HepG2 (cell line): ENCODE measurements around the gene PLD3. TPM values are rescaled to one million over a fixed set of nuclear protein-coding genes. Genes with fewer than 3 reads are reported as not detected.

Experiments
- ASH2L ChIP-seq: fragments of 300-600, 200-600 bp; sonication (generic); IDR thresholded peaks from 2 replicates; pipeline ENCODE4 v1.7.0; 2017; ENCODE audit warnings: low read depth, mild to moderate bottlenecking, moderate library complexity, mixed read lengths, low read length; ENCODE audit not compliant: insufficient read length
- ELF3 ChIP-seq: IDR thresholded peaks from 2 replicates; pipeline ENCODE4 v1.6.1; 2016; ENCODE audit warnings: missing genetic modification reagents, missing compliant biosample characterization
- FOSL1 ChIP-seq: sonication (generic); formaldehyde crosslinking; IDR thresholded peaks from 2 replicates; pipeline ENCODE4 v1.9.0; 2021; ENCODE audit warnings: missing genetic modification reagents, borderline replicate concordance
- HNRNPH1 ChIP-seq: fragments of 200-400 bp; formaldehyde crosslinking; optimal IDR thresholded peaks from 2 replicates; pipeline ENCODE3; 2017; ENCODE audit warnings: mild to moderate bottlenecking, low read depth, low read length
- JDP2 ChIP-seq: sonication (generic); formaldehyde crosslinking; IDR thresholded peaks from 2 replicates; pipeline ENCODE4 v1.8.1; 2022; ENCODE audit warnings: missing genetic modification reagents, borderline replicate concordance
- SRSF9 ChIP-seq: fragments of 200-400 bp; formaldehyde crosslinking; IDR thresholded peaks from 2 replicates; pipeline ENCODE4 v1.6.1; 2018; ENCODE audit warnings: borderline replicate concordance, mild to moderate bottlenecking, low read depth, low read length; ENCODE audit not compliant: insufficient read depth, poor library complexity, severe bottlenecking
- TBP ChIP-seq: sonication (generic); formaldehyde crosslinking; IDR thresholded peaks from 2 replicates; pipeline ENCODE4 v1.5.0; 2020; ENCODE audit warnings: missing genetic modification reagents
- ZNF24 ChIP-seq: fragments of 450-650 bp; IDR thresholded peaks from 2 replicates; pipeline ENCODE4 v1.6.1; 2017; ENCODE audit warnings: antibody characterized with exemption, mild to moderate bottlenecking
- ZNF263 ChIP-seq: sonication (generic); formaldehyde crosslinking; IDR thresholded peaks from 2 replicates; pipeline ENCODE4 v1.4.0; 2020; ENCODE audit warnings: missing genetic modification reagents
- ZNF484 ChIP-seq: sonication (generic); formaldehyde crosslinking; IDR thresholded peaks from 2 replicates; pipeline ENCODE4 v1.5.1; 2020; ENCODE audit warnings: mild to moderate bottlenecking, low read depth, missing genetic modification reagents, borderline replicate concordance
- ZSCAN20 ChIP-seq: sonication (generic); formaldehyde crosslinking; IDR thresholded peaks from 2 replicates; pipeline ENCODE4 v1.4.0; 2020; ENCODE audit warnings: missing genetic modification reagents, mild to moderate bottlenecking, borderline replicate concordance
- polyA plus RNA-seq, 8 experiments: library from polyadenylated mRNA; depleted of rRNA in 3 of 8; stranded (reverse) in 7 of 8; unstranded in 1 of 8; fragments of >200 nt; fragmentation: Illumina TruSeq in 4 of 8; extraction: Trizol in 4 of 8; gene quantifications; 2 replicates each; pipeline versions ENCODE4 v1.2.1 to v1.2.3, GENCODE V29; 2011 to 2016; ENCODE audit warnings: low read depth in 4 of 8, missing spikeins in 1 of 8, mixed read lengths in 1 of 8; ENCODE audit not compliant: insufficient read depth in 1 of 8
- total RNA-seq, 5 experiments: library from RNA; depleted of rRNA; stranded (reverse); fragments of >200 nt; fragmentation: Illumina TruSeq; extraction: Trizol; gene quantifications; 2 replicates each; pipeline ENCODE4 v1.2.3, GENCODE V29; 2016; ENCODE audit warnings: low read depth in 1 of 5
- TF ChIP-seq, protein P1 (sequence below): sonication (generic); formaldehyde crosslinking; IDR thresholded peaks from 2 replicates; pipeline ENCODE4 v1.5.0; 2020; ENCODE audit warnings: mild to moderate bottlenecking, missing genetic modification reagents, borderline replicate concordance
- TF ChIP-seq, protein P2 (sequence below): sonication (generic); formaldehyde crosslinking; IDR thresholded peaks from 2 replicates; pipeline ENCODE4 v1.8.1; 2023; ENCODE audit warnings: missing genetic modification reagents, inconsistent platforms, borderline replicate concordance
- TF ChIP-seq, protein P3 (sequence below): IDR thresholded peaks from 2 replicates; pipeline ENCODE4 v1.6.1; 2016; ENCODE audit warnings: control low read depth

Gene PLD3
- total and polyA plus RNA-seq, 2 of the 13 experiments (the other 11 are each of a cell fraction or from before 2014, with no cell fraction given), result 45.7 to 164 TPM

DNA sequence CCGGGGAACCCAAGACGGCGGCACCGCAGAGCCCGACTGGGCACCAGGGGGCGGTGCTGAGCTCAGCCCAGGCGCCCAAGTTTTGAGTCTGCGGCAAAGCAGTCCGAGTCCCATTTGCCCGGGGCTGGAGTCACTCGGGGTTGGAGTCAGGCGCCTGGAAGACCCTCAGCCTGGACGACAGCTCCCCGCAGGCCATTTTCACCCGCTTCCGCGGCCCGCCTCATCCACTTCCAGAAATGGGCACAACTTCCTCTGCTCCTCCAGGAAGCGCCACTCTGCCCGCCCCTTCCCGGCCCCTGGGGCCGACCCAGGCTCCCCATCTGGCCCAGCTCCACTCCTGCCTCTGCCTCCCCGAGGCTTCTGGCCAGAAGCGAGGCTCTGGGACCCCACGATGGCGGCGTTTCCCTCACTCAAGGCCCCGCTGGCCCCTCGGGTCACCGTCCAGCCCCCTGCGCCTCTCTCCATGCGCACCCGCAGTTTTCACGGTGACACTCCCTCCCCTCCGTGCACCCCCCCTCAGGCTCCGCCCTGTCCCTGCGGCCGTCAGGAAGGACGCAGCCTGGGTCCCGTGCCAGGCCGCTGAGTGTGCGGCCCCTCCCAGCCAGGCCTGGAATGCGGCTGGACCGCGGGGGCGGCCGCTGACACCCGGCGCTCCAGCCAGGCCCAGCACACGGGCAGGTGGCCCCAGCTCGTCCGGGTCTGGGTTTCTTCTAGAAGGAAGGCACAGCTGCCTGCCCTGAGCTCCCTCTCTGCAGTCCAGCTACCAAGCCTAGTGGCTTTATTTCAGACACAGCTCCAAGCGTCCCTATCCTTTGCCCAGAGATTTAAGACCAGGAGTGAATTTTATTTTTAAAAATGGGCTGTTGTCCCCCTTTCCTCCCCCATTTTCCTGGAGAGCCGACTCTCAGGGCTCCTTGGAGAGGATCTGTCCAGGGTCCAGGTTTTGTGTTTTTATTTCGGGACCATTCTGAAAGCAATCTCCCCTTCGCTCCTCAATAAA is 72.6 kb downstream of the PLD3 start (continued):
- TF ChIP-seq, protein P1, sequence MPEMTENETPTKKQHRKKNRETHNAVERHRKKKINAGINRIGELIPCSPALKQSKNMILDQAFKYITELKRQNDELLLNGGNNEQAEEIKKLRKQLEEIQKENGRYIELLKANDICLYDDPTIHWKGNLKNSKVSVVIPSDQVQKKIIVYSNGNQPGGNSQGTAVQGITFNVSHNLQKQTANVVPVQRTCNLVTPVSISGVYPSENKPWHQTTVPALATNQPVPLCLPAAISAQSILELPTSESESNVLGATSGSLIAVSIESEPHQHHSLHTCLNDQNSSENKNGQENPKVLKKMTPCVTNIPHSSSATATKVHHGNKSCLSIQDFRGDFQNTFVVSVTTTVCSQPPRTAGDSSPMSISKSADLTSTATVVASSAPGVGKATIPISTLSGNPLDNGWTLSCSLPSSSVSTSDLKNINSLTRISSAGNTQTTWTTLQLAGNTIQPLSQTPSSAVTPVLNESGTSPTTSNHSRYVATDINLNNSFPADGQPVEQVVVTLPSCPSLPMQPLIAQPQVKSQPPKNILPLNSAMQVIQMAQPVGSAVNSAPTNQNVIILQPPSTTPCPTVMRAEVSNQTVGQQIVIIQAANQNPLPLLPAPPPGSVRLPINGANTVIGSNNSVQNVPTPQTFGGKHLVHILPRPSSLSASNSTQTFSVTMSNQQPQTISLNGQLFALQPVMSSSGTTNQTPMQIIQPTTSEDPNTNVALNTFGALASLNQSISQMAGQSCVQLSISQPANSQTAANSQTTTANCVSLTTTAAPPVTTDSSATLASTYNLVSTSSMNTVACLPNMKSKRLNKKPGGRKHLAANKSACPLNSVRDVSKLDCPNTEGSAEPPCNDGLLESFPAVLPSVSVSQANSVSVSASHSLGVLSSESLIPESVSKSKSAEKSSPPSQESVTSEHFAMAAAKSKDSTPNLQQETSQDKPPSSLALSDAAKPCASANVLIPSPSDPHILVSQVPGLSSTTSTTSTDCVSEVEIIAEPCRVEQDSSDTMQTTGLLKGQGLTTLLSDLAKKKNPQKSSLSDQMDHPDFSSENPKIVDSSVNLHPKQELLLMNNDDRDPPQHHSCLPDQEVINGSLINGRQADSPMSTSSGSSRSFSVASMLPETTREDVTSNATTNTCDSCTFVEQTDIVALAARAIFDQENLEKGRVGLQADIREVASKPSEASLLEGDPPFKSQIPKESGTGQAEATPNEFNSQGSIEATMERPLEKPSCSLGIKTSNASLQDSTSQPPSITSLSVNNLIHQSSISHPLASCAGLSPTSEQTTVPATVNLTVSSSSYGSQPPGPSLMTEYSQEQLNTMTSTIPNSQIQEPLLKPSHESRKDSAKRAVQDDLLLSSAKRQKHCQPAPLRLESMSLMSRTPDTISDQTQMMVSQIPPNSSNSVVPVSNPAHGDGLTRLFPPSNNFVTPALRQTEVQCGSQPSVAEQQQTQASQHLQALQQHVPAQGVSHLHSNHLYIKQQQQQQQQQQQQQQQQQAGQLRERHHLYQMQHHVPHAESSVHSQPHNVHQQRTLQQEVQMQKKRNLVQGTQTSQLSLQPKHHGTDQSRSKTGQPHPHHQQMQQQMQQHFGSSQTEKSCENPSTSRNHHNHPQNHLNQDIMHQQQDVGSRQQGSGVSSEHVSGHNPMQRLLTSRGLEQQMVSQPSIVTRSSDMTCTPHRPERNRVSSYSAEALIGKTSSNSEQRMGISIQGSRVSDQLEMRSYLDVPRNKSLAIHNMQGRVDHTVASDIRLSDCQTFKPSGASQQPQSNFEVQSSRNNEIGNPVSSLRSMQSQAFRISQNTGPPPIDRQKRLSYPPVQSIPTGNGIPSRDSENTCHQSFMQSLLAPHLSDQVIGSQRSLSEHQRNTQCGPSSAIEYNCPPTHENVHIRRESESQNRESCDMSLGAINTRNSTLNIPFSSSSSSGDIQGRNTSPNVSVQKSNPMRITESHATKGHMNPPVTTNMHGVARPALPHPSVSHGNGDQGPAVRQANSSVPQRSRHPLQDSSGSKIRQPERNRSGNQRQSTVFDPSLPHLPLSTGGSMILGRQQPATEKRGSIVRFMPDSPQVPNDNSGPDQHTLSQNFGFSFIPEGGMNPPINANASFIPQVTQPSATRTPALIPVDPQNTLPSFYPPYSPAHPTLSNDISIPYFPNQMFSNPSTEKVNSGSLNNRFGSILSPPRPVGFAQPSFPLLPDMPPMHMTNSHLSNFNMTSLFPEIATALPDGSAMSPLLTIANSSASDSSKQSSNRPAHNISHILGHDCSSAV, result no peak; the same call in 1 of the 2 replicates
- TF ChIP-seq, protein P2, sequence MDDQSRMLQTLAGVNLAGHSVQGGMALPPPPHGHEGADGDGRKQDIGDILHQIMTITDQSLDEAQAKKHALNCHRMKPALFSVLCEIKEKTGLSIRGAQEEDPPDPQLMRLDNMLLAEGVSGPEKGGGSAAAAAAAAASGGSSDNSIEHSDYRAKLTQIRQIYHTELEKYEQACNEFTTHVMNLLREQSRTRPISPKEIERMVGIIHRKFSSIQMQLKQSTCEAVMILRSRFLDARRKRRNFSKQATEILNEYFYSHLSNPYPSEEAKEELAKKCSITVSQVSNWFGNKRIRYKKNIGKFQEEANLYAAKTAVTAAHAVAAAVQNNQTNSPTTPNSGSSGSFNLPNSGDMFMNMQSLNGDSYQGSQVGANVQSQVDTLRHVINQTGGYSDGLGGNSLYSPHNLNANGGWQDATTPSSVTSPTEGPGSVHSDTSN, result peak; percentile 57; the same call in 1 of the 2 replicates
- TF ChIP-seq ZSCAN20 (CRISPR knock-in tag) (no peak), ASH2L (peak; percentile 59), TBP (no peak), ZNF263 (CRISPR knock-in tag) (no peak; the same call in 1 of the 2 replicates), SRSF9 (no peak), HNRNPH1 (no peak), JDP2 (CRISPR knock-in tag) (no peak), ZNF484 (CRISPR knock-in tag) (no peak), FOSL1 (no peak), ZNF24 (no peak), ELF3 (CRISPR knock-in tag) (peak; percentile 64)
- TF ChIP-seq, protein P3, sequence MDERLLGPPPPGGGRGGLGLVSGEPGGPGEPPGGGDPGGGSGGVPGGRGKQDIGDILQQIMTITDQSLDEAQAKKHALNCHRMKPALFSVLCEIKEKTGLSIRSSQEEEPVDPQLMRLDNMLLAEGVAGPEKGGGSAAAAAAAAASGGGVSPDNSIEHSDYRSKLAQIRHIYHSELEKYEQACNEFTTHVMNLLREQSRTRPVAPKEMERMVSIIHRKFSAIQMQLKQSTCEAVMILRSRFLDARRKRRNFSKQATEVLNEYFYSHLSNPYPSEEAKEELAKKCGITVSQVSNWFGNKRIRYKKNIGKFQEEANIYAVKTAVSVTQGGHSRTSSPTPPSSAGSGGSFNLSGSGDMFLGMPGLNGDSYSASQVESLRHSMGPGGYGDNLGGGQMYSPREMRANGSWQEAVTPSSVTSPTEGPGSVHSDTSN, result no peak
